Kidney (tissue), 14 donors: ENCODE measurements around the gene VEZF1. TPM values are rescaled to one million over a fixed set of nuclear protein-coding genes. Genes with fewer than 3 reads are reported as not detected.
A peak's percentile ranks its signal among the peaks of the same experiment; 100 is the strongest.

Source experiments
- DNase-seq, 5 donors: peaks; one replicate each; pipeline ENCODE4 v3.0.0-alpha.2; 2013 to 2020
- FAIRE-seq: peaks from 2 replicates; lab custom pipeline; 2012; peaks lifted over from hg19 to GRCh38; lab: Jason Lieb, UNC
- H3K27ac ChIP-seq, 2 donors: one replicate each; pipeline ENCODE4 v1.7.0; 2013; ENCODE audit warnings: low read depth in 2 of 2, low read length in 2 of 2, inconsistent platforms in 1 of 2
- H3K27me3 ChIP-seq: one replicate; pipeline ENCODE4 v1.7.1; 2013; ENCODE audit warnings: low read length, inconsistent platforms; ENCODE audit not compliant: control insufficient read depth, insufficient read depth
- H3K36me3 ChIP-seq, 3 donors: one replicate each; pipeline versions ENCODE4 v1.7.0 to v1.7.1; 2013; ENCODE audit warnings: low read length in 3 of 3, control low read depth in 1 of 3, inconsistent platforms in 1 of 3; ENCODE audit not compliant: insufficient read depth in 3 of 3, control insufficient read depth in 2 of 3
- H3K4me1 ChIP-seq, 3 donors: one replicate each; pipeline versions ENCODE4 v1.7.0 to v1.7.1; 2013; ENCODE audit warnings: low read length in 3 of 3, inconsistent platforms in 1 of 3, low read depth in 1 of 3; ENCODE audit not compliant: control insufficient read depth in 2 of 3, insufficient read depth in 2 of 3
- H3K4me3 ChIP-seq, 3 donors: one replicate each; pipeline versions ENCODE4 v1.7.0 to v1.8.1; 2013; ENCODE audit warnings: low read length in 3 of 3, control low read depth in 1 of 3, inconsistent platforms in 1 of 3
- H3K9ac ChIP-seq, 3 donors: one replicate each; pipeline versions ENCODE4 v1.7.0 to v1.7.1; 2013; ENCODE audit warnings: low read length in 3 of 3, control low read depth in 1 of 3, inconsistent platforms in 1 of 3
- H3K9me3 ChIP-seq, 3 donors: one replicate each; pipeline versions ENCODE4 v1.7.0 to v1.7.1; 2013; ENCODE audit warnings: low read length in 3 of 3, control low read depth in 1 of 3, inconsistent platforms in 1 of 3; ENCODE audit not compliant: control insufficient read depth in 2 of 3, insufficient read depth in 1 of 3
- intact Hi-C: fragments of 100-400 bp; cut with DNase I; formaldehyde crosslinking; loops from one replicate; pipeline ENCODE4 v1.11.1; 2022
- polyA plus RNA-seq: library from polyadenylated mRNA; stranded (reverse); fragments of 350-450 nt; fragmentation: Illumina TruSeq; extraction: RNeasy Lipid Tissue Mini Kit (QIAGEN cat#74804); gene quantifications from one replicate; pipeline ENCODE4 v1.2.3, GENCODE V29; 2014; ENCODE audit warnings: low read depth, low replicate concordance; ENCODE audit not compliant: insufficient read depth
- total RNA-seq: library from RNA; stranded (reverse); fragmentation: NEBNext Ultra II Directional; extraction: Animal tissue kit (Norgen Biotek cat#: 25700); gene quantifications from one replicate; pipeline ENCODE4 v1.2.1, GENCODE V29; 2021
- TF ChIP-seq, protein P1 (sequence below): IDR thresholded peaks from 3 replicates; pipeline ENCODE4 v1.5.1; 2012; ENCODE audit warnings: mild to moderate bottlenecking, moderate library complexity, borderline replicate concordance; ENCODE audit not compliant: insufficient read depth; ENCODE audit errors: extremely low read depth
- donor health status: control.
- donor health status: control.
- donor health status: control.
- donor health status: control.
- donor health status: control.
- donor health status: DM: yes; HTN: yes; CAD: no.
- donor health status: Normal renal cell carcinoma (clear cell type).

Gene VEZF1
- total and polyA plus RNA-seq, 2 donors from 2014 or later: 26.0 to 92.5 TPM

DNA sequence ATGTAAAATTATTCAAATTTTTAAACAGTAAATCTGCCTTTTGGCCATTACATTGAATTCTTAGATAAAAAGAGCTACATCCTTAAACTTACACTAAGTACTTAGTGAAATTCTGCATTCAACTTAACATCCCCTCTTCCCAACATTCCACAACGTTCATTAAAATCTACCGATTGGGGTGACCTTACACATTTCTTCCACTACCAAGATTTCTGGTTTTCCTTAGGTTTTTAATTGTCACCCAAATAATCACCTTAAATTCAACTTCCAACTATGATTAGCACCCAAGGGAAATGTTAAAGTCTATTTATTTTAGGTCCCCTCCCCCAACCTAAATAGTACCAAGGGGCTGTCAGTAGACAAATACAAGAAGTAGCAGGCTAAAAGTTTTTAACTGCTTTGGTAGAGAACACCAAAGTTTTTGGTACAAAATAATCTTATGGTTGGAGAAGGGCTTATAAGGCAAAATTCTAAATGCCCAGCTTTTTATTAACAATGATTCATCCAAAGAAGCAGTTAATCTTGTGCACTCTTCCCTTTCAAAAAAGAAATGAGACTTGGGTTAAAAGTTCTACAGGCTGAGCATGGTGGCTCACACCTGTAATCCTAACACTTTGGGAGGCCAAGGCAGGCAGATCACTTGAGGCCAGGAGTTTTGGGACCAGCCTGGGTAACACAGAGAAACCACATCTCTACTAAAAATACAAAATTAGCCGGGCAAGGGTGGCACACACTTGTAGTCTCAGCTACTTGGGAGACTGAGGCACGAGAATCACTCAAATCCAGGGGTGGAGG, 14.3 kb upstream of the VEZF1 start:
- Histone ChIP-seq H3K36me3 (peaks cover 16 to 43% (median 34%) of the 10 kb centered on the region in 3 donors), H3K27ac (no peak overlapping the region), H3K9ac (no peak overlapping the region), H3K4me3 (no peak overlapping the region), H3K9me3 (no peaks in the 10 kb centered on the region), H3K4me1 (peaks cover 7 to 26% (median 21%) of the 10 kb centered on the region in 3 donors), H3K27me3 (no peaks in the 10 kb centered on the region)
- intact Hi-C loops: loop anchor here (5.0 kb wide), 1 partner anchor 145 kb away; no protein-coding TSS in a partner anchor
- TF ChIP-seq, protein P1, sequence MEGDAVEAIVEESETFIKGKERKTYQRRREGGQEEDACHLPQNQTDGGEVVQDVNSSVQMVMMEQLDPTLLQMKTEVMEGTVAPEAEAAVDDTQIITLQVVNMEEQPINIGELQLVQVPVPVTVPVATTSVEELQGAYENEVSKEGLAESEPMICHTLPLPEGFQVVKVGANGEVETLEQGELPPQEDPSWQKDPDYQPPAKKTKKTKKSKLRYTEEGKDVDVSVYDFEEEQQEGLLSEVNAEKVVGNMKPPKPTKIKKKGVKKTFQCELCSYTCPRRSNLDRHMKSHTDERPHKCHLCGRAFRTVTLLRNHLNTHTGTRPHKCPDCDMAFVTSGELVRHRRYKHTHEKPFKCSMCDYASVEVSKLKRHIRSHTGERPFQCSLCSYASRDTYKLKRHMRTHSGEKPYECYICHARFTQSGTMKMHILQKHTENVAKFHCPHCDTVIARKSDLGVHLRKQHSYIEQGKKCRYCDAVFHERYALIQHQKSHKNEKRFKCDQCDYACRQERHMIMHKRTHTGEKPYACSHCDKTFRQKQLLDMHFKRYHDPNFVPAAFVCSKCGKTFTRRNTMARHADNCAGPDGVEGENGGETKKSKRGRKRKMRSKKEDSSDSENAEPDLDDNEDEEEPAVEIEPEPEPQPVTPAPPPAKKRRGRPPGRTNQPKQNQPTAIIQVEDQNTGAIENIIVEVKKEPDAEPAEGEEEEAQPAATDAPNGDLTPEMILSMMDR: no peak
- FAIRE-seq (no peak), DNase-seq (no peak)

DNA sequence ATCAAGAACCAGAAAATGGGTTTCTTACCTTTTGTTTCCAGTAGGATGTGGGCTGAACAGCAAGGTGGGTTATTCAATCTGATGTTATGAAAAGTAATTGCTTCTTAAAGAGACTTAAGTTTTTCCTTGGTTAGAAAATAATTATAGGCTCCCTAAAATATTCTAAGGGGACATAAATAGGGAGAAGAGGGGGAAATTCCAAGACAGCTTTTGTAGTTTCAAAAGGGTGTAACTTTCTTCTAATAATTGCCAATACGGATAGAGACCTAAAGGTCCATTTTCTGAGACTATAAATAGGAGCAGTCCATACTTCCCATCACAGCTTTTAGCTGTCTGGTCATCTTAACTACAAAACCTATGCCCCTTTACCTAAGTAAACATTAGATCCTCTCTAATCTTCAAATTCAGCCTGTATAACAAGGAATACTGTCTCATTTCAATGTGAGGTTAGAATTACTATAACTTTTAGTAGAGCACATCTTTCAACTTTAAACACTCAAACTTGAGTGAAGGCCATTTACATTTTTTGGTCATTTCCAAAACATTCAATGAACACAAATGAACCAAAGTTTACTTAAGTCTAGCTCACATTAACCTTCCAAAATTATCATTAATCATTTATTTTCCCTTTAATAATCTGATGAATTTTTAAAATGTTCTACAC, 13.5 kb upstream of the VEZF1 start:
- DNase-seq (no peak), FAIRE-seq (no peak)
- Histone ChIP-seq H3K9ac (no peak overlapping the region), H3K4me3 (no peak overlapping the region), H3K36me3 (peaks cover 16 to 43% (median 34%) of the 10 kb centered on the region in 3 donors), H3K4me1 (peaks cover 7 to 26% (median 21%) of the 10 kb centered on the region in 3 donors), H3K27ac (no peak overlapping the region), H3K9me3 (no peaks in the 10 kb centered on the region), H3K27me3 (no peaks in the 10 kb centered on the region)
- intact Hi-C loops: loop anchor here (5.0 kb wide), 1 partner anchor 144 kb away; no protein-coding TSS in a partner anchor
- TF ChIP-seq, protein P1: no peak

DNA sequence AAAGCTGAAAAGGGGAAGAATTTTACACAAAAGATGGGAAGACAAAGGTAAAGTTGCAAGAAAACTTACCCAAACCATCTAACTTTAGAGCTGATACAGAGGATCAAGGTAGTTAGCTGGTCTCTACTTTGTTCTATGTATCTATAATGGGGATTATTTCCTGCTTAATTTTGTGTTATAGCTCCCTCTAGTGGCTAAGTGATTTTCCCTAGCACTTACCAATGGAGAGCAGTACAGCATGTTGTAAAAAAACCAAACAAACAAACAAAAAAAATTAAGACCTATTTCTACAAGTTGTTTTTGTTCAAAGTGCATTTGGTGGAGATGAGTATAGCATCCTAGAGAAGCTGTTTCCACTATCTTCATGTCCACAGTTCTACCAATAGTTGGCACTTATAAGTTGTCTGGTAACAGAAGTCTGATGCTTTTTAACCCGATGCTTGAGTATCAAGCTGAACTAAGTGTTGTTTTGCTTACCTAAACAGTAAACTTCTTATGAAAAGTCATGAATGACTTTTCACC, 11.5 kb upstream of the VEZF1 start:
- Histone ChIP-seq H3K4me1 (peaks cover 0 to 15% (median 7%) of the 10 kb centered on the region in 3 donors), H3K4me3 (no peak overlapping the region), H3K9me3 (no peaks in the 10 kb centered on the region), H3K36me3 (peaks cover 5 to 29% (median 22%) of the 10 kb centered on the region in 3 donors), H3K9ac (peak overlapping the region in 1 of 3 donors; percentile 3), H3K27me3 (no peaks in the 10 kb centered on the region), H3K27ac (peak overlapping the region in 1 of 2 donors; percentile 15)
- FAIRE-seq (peak; percentile 88), DNase-seq (peak in 2 of 5 donors; percentile 85 to 87)
- TF ChIP-seq, protein P1: peak; percentile 76
- intact Hi-C loops: loop anchor here (5.0 kb wide), 1 partner anchor 142 kb away; no protein-coding TSS in a partner anchor
